Spleen (tissue), 11 donors: ENCODE measurements around the gene ZNF385D. TPM values are rescaled to one million over a fixed set of nuclear protein-coding genes. Genes with fewer than 3 reads are reported as not detected.

Experiments used
- DNase-seq: peaks from one replicate; pipeline ENCODE4 v3.0.0-alpha.2; 2020
- H3K27ac ChIP-seq, 8 donors: fragments of 200-600 bp; sonication (generic) in 7 of 8; 1 replicate in 4 of 8; 2 replicates in 4 of 8; pipeline versions ENCODE4 v1.5.0 to v1.8.0; 2016 to 2021; ENCODE audit warnings: inconsistent platforms in 4 of 8, mild to moderate bottlenecking in 4 of 8, moderate library complexity in 1 of 8
- H3K27me3 ChIP-seq, 7 donors: fragments of 200-600 bp; sonication (generic) in 6 of 7; replicated peaks in 1 of 7; 1 replicate in 4 of 7; 2 replicates in 3 of 7; pipeline versions ENCODE4 v1.5.0 to v1.8.0; 2016 to 2021; ENCODE audit warnings: inconsistent platforms in 3 of 7, mild to moderate bottlenecking in 1 of 7
- H3K36me3 ChIP-seq, 6 donors: fragments of 200-600 bp; sonication (generic) in 5 of 6; 1 replicate in 4 of 6; 2 replicates in 2 of 6; pipeline versions ENCODE4 v1.5.0 to v1.8.0; 2016 to 2021; ENCODE audit warnings: inconsistent platforms in 2 of 6
- H3K4me1 ChIP-seq, 6 donors: fragments of 200-600 bp; sonication (generic) in 5 of 6; 1 replicate in 3 of 6; 2 replicates in 3 of 6; pipeline versions ENCODE4 v1.5.0 to v1.8.0; 2016 to 2021; ENCODE audit warnings: inconsistent platforms in 3 of 6
- H3K4me3 ChIP-seq, 8 donors: fragments of 200-600 bp; sonication (generic) in 7 of 8; 1 replicate in 4 of 8; 2 replicates in 4 of 8; pipeline versions ENCODE4 v1.5.0 to v1.8.0; 2016 to 2021; ENCODE audit warnings: inconsistent platforms in 4 of 8, mild to moderate bottlenecking in 4 of 8, moderate library complexity in 2 of 8
- H3K9me3 ChIP-seq, 8 donors: fragments of 200-600 bp; sonication (generic) in 7 of 8; 1 replicate in 4 of 8; 2 replicates in 4 of 8; pipeline versions ENCODE4 v1.5.0 to v1.8.0; 2016 to 2021; ENCODE audit warnings: inconsistent platforms in 4 of 8
- POLR2A ChIP-seq, 3 donors: fragments of 450-650 bp; IDR thresholded peaks; one replicate each; pipeline ENCODE4 v1.5.1; 2017; ENCODE audit warnings: antibody characterized with exemption in 3 of 3, mild to moderate bottlenecking in 1 of 3
- POLR2AphosphoS5 ChIP-seq, 3 donors: sonication (generic); formaldehyde crosslinking; IDR thresholded peaks; one replicate each; pipeline ENCODE4 v1.5.1; 2017; ENCODE audit warnings: antibody characterized with exemption in 3 of 3
- WGBS, 5 donors: extraction: QIAGEN DNeasy Blood & Tissue Kit in 3 of 5; methylation state at CpG; one replicate each; pipeline versions ENCODE4 v1.1.5 to v1.1.7; 2013 to 2018; 5-methylcytosine and 5-hydroxymethylcytosine counted together
- intact Hi-C: fragments of 100-400 bp; cut with DNase I; formaldehyde crosslinking; loops from one replicate; pipeline ENCODE4 v1.15.0; 2023; ENCODE audit warnings: low total_unique reads
- polyA plus RNA-seq, 3 donors: library from polyadenylated mRNA; stranded (reverse); fragments of 200-250 nt; gene quantifications; one replicate each; pipeline ENCODE4 v1.2.1, GENCODE V29; 2013
- total RNA-seq, 7 donors: library from RNA; depleted of rRNA in 3 of 7; stranded (reverse); fragments of >200 nt in 3 of 7; fragmentation: NEBNext Ultra II Directional in 4 of 7; extraction: Animal tissue kit (Norgen Biotek cat#: 25700) in 4 of 7; gene quantifications; one replicate each; pipeline versions ENCODE4 v1.1.0 to v1.2.1, GENCODE V29; 2016 to 2021
- TF ChIP-seq, protein P1 (sequence below), 11 experiments: fragments of 200-600 bp in 7 of 11; fragments of 450-650 bp in 4 of 11; sonication (generic) in 4 of 11; IDR thresholded peaks in 8 of 11; conservative IDR thresholded peaks in 3 of 11; 1 replicate in 7 of 11; 2 replicates in 4 of 11; pipeline versions ENCODE4 v1.4.0 to v1.8.0; 2016 to 2021; ENCODE audit warnings: antibody characterized with exemption in 11 of 11, inconsistent platforms in 4 of 11, mild to moderate bottlenecking in 1 of 11
- donor health status: healthy with polysubstance abuse.
- donor health status: DM: no; HTN: no; CAD: no; lungs with moderate emphysema.
- donor health status: DM: no; HTN: no; CAD: no.
- donor health status: Bipolar disorder and iron deficiency.
- donor health status: healthy.
- donor health status: DM: no; HTN: no; CAD: no.
- donor health status: DM: yes; HTN: yes; CAD: no.

ZNF385D gene
- total and polyA plus RNA-seq, 10 donors: 0.05 to 3.2 (median 0.70) TPM

DNA sequence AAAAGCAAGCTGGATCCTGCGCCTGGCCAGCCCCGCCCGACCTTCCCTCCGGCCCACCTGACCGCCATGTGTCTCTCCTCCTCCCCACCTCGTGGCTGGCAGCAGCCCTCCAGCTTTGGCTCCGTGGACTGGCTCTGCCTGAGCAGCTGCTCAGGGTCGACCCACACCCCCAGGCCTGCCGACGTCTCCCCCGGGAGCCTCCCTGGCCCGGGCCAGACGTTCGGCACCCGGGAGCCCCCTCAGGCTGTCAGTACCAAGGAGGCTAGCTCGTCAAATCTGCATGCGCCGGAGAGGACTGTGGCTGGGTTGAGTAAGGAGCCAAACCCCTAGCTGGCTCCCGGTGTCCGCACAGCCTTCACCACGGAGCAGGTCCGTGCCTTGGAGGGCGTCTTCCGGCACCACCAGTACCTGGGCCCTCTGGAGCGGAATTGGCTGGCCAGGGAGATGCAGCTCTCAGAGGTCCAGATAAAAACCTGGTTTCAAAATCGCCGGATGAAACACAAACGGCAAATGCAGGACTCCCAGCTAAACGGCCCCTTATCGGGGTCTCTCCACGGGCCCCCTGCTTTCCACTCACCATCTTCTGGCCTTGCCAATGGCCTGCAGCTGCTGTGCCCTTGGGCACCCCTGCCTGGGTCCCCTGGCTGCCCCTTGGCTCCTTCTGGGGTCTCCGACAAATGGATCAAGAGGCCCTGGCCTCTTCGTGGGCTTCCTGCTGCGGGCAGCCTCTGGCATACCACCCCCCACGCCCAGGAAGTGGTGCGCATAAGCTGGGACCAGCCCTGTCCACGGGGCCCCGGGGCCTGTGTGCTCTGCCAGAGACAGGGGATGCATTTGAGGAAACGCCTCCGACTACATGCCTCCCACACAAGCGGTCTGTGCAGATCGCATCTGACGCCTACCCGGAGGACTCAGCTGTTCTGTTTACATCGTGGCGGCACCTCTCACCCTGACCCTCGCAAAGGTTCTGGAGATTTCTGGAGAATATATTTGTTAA lies 345.0 kb downstream of the ZNF385D start:
- H3K4me1 ChIP-seq: no peaks in the 10 kb centered on the region
- WGBS, 5 donors: 77 to 92% (median 90%) methylated on average over 38 to 47 of the region's 47 CpGs
- peaks cover 0 to 37% (median 25%) of the 10 kb centered on the region in 8 donors for H3K9me3 ChIP-seq
- H3K4me3 ChIP-seq: no peak overlapping the region
- no peak overlapping the region for H3K27ac ChIP-seq
- no peaks in the 10 kb centered on the region for H3K27me3 ChIP-seq
- intact Hi-C loops: no loop called here
- DNase-seq: no peak
- H3K36me3 ChIP-seq: no peaks in the 10 kb centered on the region
- TF ChIP-seq POLR2AphosphoS5 (IDR thresholded peaks at IDR 0.05) (no peak), POLR2A (IDR thresholded peaks at IDR 0.05) (no peak)
- TF ChIP-seq, protein P1, sequence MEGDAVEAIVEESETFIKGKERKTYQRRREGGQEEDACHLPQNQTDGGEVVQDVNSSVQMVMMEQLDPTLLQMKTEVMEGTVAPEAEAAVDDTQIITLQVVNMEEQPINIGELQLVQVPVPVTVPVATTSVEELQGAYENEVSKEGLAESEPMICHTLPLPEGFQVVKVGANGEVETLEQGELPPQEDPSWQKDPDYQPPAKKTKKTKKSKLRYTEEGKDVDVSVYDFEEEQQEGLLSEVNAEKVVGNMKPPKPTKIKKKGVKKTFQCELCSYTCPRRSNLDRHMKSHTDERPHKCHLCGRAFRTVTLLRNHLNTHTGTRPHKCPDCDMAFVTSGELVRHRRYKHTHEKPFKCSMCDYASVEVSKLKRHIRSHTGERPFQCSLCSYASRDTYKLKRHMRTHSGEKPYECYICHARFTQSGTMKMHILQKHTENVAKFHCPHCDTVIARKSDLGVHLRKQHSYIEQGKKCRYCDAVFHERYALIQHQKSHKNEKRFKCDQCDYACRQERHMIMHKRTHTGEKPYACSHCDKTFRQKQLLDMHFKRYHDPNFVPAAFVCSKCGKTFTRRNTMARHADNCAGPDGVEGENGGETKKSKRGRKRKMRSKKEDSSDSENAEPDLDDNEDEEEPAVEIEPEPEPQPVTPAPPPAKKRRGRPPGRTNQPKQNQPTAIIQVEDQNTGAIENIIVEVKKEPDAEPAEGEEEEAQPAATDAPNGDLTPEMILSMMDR (IDR thresholded peaks at IDR 0.05 in 8 of 11, conservative IDR thresholded peaks at IDR 0.05 in 3 of 11): no peak

DNA sequence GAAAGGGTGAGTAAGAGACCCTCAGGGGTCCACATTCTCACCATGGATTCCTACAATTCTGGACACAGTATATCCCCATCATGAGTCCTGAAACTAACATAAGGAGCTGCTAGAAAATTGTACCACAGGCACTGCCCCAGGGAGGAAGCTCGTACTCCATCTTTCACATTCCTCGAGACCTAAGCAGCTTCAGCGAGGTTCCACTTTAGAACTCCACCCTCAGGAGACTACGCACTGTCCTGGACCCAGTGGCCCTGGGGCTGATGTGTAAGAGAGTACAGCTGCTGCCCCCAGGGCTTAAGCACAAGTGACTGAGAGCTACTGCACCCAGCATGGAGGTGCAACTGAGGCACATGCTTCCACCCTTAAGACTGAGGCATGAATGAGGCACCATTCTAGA lies 352.5 kb downstream of the ZNF385D start:
- TF ChIP-seq POLR2AphosphoS5 (IDR thresholded peaks at IDR 0.05) (no peak), POLR2A (IDR thresholded peaks at IDR 0.05) (no peak)
- TF ChIP-seq, protein P1 (IDR thresholded peaks at IDR 0.05 in 8 of 11, conservative IDR thresholded peaks at IDR 0.05 in 3 of 11): no peak
- DNase-seq: no peak
- Histone ChIP-seq H3K4me1 (no peaks in the 10 kb centered on the region), H3K36me3 (no peaks in the 10 kb centered on the region), H3K9me3 (peaks cover 0 to 33% (median 11%) of the 10 kb centered on the region in 8 donors), H3K4me3 (no peak overlapping the region), H3K27me3 (no peaks in the 10 kb centered on the region), H3K27ac (no peak overlapping the region)
- 61 to 91% (median 79%) methylated on average over 4 of the region's 4 CpGs for WGBS, 5 donors
- intact Hi-C loops: no loop called here

GRCh38 chr3:21393683-21394311 lies 357.2 kb downstream of the ZNF385D start:
- Histone ChIP-seq H3K27me3 (no peaks in the 10 kb centered on the region), H3K27ac (no peak overlapping the region), H3K36me3 (no peaks in the 10 kb centered on the region), H3K4me3 (no peak overlapping the region), H3K9me3 (peaks cover 0 to 8% (median 0%) of the 10 kb centered on the region in 8 donors), H3K4me1 (no peaks in the 10 kb centered on the region)
- DNase-seq: no peak
- 50 to 88% (median 79%) methylated on average over 4 of the region's 4 CpGs for WGBS, 5 donors
- intact Hi-C loops: no loop called here
- TF ChIP-seq POLR2AphosphoS5 (IDR thresholded peaks at IDR 0.05) (no peak), POLR2A (IDR thresholded peaks at IDR 0.05) (no peak)
- TF ChIP-seq, protein P1 (IDR thresholded peaks at IDR 0.05 in 8 of 11, conservative IDR thresholded peaks at IDR 0.05 in 3 of 11): no peak

GRCh38 chr3:21392526-21392925 lies 358.5 kb downstream of the ZNF385D start:
- no peaks in the 10 kb centered on the region for H3K4me1 ChIP-seq
- H3K27ac ChIP-seq: no peak overlapping the region
- H3K27me3 ChIP-seq: no peaks in the 10 kb centered on the region
- H3K36me3 ChIP-seq: no peaks in the 10 kb centered on the region
- DNase-seq: no peak
- peaks cover 0 to 15% (median 3%) of the 10 kb centered on the region in 8 donors for H3K9me3 ChIP-seq
- intact Hi-C loops: no loop called here
- WGBS, 5 donors: 22 to 48% (median 46%) methylated on average over 1 of the region's 1 CpG
- no peak for TF ChIP-seq POLR2A (IDR thresholded peaks at IDR 0.05)
- no peak for TF ChIP-seq POLR2AphosphoS5 (IDR thresholded peaks at IDR 0.05)
- no peak overlapping the region for H3K4me3 ChIP-seq
